Karpas-422 (cell line): ENCODE data around the gene AZIN2. TPM values are rescaled to one million over a fixed set of nuclear protein-coding genes. Genes with fewer than 3 reads are reported as not detected.

Experiments used
- DNase-seq: peaks from one replicate; pipeline ENCODE4 v3.0.0-alpha.2; 2015
- H2AFZ ChIP-seq: fragments of 200-600 bp; sonication (generic); 2 replicates; pipeline ENCODE4 v1.6.1; 2014; ENCODE audit warnings: antibody characterized with exemption, low read length, mixed read lengths
- H3K27ac ChIP-seq: fragments of 200-600 bp; sonication (generic); 2 replicates; pipeline ENCODE4 v1.5.1; 2014; ENCODE audit warnings: mild to moderate bottlenecking, low read length, moderate library complexity
- H3K27me3 ChIP-seq: fragments of 200-600 bp; sonication (generic); 2 replicates; pipeline ENCODE4 v1.6.1; 2014; ENCODE audit warnings: low read length, mixed read lengths
- H3K36me3 ChIP-seq: fragments of 200-600 bp; sonication (generic); 2 replicates; pipeline ENCODE4 v1.6.1; 2014; ENCODE audit warnings: low read length, mixed read lengths; ENCODE audit not compliant: insufficient read depth
- H3K4me1 ChIP-seq: fragments of 200-600 bp; sonication (generic); 2 replicates; pipeline ENCODE4 v1.6.1; 2014; ENCODE audit warnings: mild to moderate bottlenecking, low read length, mixed read lengths
- H3K4me2 ChIP-seq: fragments of 200-600 bp; sonication (generic); 2 replicates; pipeline ENCODE4 v1.6.1; 2014; ENCODE audit warnings: low read length, low read depth, mild to moderate bottlenecking; ENCODE audit not compliant: poor library complexity, severe bottlenecking
- H3K4me3 ChIP-seq: fragments of 200-600 bp; sonication (generic); 2 replicates; pipeline ENCODE4 v1.5.1; 2014; ENCODE audit warnings: mild to moderate bottlenecking, antibody characterized with exemption, low read length, mixed read lengths
- H3K79me2 ChIP-seq: fragments of 200-600 bp; sonication (generic); 2 replicates; pipeline ENCODE4 v1.6.1; 2014; ENCODE audit warnings: mild to moderate bottlenecking, low read length, mixed read lengths
- H3K9ac ChIP-seq: fragments of 200-600 bp; sonication (generic); 2 replicates; pipeline ENCODE4 v1.6.0; 2014; ENCODE audit warnings: low read length
- H3K9me2 ChIP-seq: fragments of 200-600 bp; sonication (generic), shearing (Covaris generic); replicated peaks from 2 replicates; pipeline ENCODE4 v1.6.0; 2014; ENCODE audit warnings: mild to moderate bottlenecking, low read length, moderate library complexity; ENCODE audit not compliant: insufficient read depth
- H3K9me3 ChIP-seq: fragments of 300-700, 200-600 bp; sonication (generic); 2 replicates; pipeline ENCODE4 v1.6.1; 2014; ENCODE audit warnings: low read length, mixed read lengths
- H4K20me1 ChIP-seq: fragments of 200-600 bp; sonication (generic); 2 replicates; pipeline ENCODE4 v1.6.1; 2014; ENCODE audit warnings: mild to moderate bottlenecking, antibody characterized with exemption, low read length, low read depth; ENCODE audit not compliant: insufficient read depth
- total RNA-seq: library from RNA; depleted of rRNA; stranded (reverse); fragments of >200 nt; shearing (Covaris generic); gene quantifications from 2 replicates; pipeline ENCODE4 v1.2.3, GENCODE V29; 2014; ENCODE audit warnings: low replicate concordance; rRNA removed

Gene AZIN2
- total RNA-seq, 1 experiment from 2014 or later = 0.30 TPM

DNA sequence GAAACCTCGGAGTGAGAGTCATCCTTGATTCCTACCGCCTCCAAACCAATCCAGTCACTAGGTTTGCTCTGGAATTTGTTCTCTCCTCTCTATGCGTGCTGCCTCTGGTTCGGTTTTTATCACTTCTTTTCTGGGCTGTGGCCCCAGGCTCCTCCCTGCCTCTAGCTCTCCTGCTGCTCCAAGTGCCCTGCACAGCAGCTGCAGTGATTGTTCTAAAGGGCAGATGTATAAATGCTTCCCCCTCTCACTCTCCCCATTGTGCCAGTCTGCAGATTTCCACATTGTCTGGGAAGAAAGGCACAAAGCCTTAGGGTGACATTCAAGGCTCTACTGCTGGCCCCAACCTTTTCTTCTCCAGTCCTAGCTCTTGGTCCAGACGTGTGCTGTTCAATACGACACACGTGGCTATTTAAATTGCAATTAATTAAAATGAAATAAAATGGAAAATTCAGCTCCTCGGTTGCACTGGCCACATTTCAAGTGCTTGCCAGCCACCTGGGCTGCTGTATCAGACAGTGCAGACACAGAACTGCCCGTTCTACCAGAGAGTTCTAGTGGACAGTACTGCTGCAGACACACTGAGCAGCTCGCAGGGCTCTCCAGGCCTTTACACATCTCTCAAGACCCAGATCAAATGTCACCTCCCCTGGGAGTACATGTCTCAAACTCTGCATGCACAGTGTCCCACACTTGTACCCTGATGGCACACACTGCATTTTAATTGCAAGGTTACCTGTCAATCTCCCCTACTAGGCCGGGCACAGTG, 88.5 kb downstream of the AZIN2 start:
- H2AFZ ChIP-seq = no peak overlapping the region
- no peaks in the 10 kb centered on the region for H4K20me1 ChIP-seq
- H3K27ac ChIP-seq = no peak overlapping the region
- no peaks in the 10 kb centered on the region for H3K9me3 ChIP-seq
- no peaks in the 10 kb centered on the region for H3K36me3 ChIP-seq
- no peak overlapping the region for H3K4me3 ChIP-seq
- H3K9ac ChIP-seq = 0 out of 2 replicates have a peak overlapping the region, but pooled peaks have one; percentile 13
- peak overlapping the region; percentile 40 for H3K4me2 ChIP-seq
- peaks cover 29% of the 10 kb centered on the region for H3K4me1 ChIP-seq
- peaks cover 31% of the 10 kb centered on the region for H3K79me2 ChIP-seq
- H3K9me2 ChIP-seq = no peaks in the 10 kb centered on the region
- H3K27me3 ChIP-seq = no peaks in the 10 kb centered on the region
- DNase-seq = peak; percentile 78

Other genes with a start within 250 kb of the AZIN2 start
- not detected in 2 replicates for gene FNDC5, start 210.2 kb upstream of the AZIN2 start, total RNA-seq
- gene HPCA, start 194.7 kb upstream of the AZIN2 start, total RNA-seq = not detected in 2 replicates
- gene TMEM54, start 179.8 kb upstream of the AZIN2 start, total RNA-seq = 1.1 and 4.9 TPM in 2 replicates
- 86.1 and 160 TPM in 2 replicates for gene RNF19B, start 116.3 kb upstream of the AZIN2 start, total RNA-seq
- 145 and 287 TPM in 2 replicates for gene AK2, start 44.3 kb upstream of the AZIN2 start, total RNA-seq
- 9.1 and 18.7 TPM in 2 replicates for gene TRIM62, start 100.9 kb downstream of the AZIN2 start, total RNA-seq
- gene ZNF362, start 175.3 kb downstream of the AZIN2 start, total RNA-seq = 14.3 and 16.7 TPM in 2 replicates
- gene A3GALT2, start 239.9 kb downstream of the AZIN2 start, total RNA-seq = 0.47 TPM in 1 of 2 replicates, not detected in the other